SK-N-SH (cell line): ENCODE data around the gene BID. TPM values are rescaled to one million over a fixed set of nuclear protein-coding genes. Genes with fewer than 3 reads are reported as not detected.

Source experiments
- CTCF ChIA-PET: fragments of 300-600, 350-600 bp; formaldehyde crosslinking; extraction: SDS; loops from one replicate; lab custom pipeline; 2021; lab: Yijun Ruan, JAX
- POLR2A ChIA-PET: fragments of 350-600 bp; sonication (Branson Sonifier 250); formaldehyde crosslinking; extraction: SDS; loops from one replicate; lab custom pipeline; 2020; ENCODE audit warnings: antibody characterized with exemption, inconsistent platforms; lab: Yijun Ruan, JAX
- DNase-seq: peaks from one replicate; pipeline ENCODE4 v3.0.0; 2012
- H2AFZ ChIP-seq: fragments of 200-600 bp; sonication (generic); 2 replicates; pipeline ENCODE4 v1.8.1; 2016; ENCODE audit warnings: antibody characterized with exemption, mild to moderate bottlenecking, low read depth
- H3F3A ChIP-seq: fragments of 200-600 bp; sonication (generic); replicated peaks from 2 replicates; pipeline ENCODE3; 2016; ENCODE audit warnings: antibody characterized with exemption, mild to moderate bottlenecking; ENCODE audit not compliant: insufficient read depth
- H3K27ac ChIP-seq, 2 experiments: fragments of 200-500 bp in 1 of 2; fragments of 200-600 bp in 1 of 2; sonication (Bioruptor generic) in 1 of 2; sonication (generic), shearing (Covaris generic) in 1 of 2; 2 replicates each; pipeline versions ENCODE4 v1.5.1 to v1.6.1; 2014 to 2016; ENCODE audit warnings: low read depth in 2 of 2, inconsistent platforms in 1 of 2, low read length in 1 of 2, mild to moderate bottlenecking in 1 of 2, mixed read lengths in 1 of 2
- H3K27me3 ChIP-seq: fragments of 200-600 bp; sonication (generic), shearing (Covaris generic); 2 replicates; pipeline ENCODE4 v1.6.1; 2016; ENCODE audit warnings: mixed run types; ENCODE audit not compliant: insufficient read depth
- H3K36me3 ChIP-seq, 2 experiments: fragments of 200-500 bp in 1 of 2; fragments of 200-600 bp in 1 of 2; sonication (Bioruptor generic) in 1 of 2; sonication (generic) in 1 of 2; replicated peaks in 1 of 2; 2 replicates each; pipeline versions ENCODE3 to v1.5.1; 2014 to 2016; ENCODE audit warnings: low read length in 1 of 2, mild to moderate bottlenecking in 1 of 2; ENCODE audit not compliant: insufficient read depth in 2 of 2, control insufficient read depth in 1 of 2
- H3K4me1 ChIP-seq, 2 experiments: fragments of 200-500 bp in 1 of 2; fragments of 200-600 bp in 1 of 2; sonication (Bioruptor generic) in 1 of 2; sonication (generic), shearing (Covaris generic) in 1 of 2; 2 replicates each; pipeline versions ENCODE4 v1.5.1 to v1.6.1; 2014 to 2016; ENCODE audit warnings: low read depth in 1 of 2, low read length in 1 of 2, mixed run types in 1 of 2; ENCODE audit not compliant: insufficient read depth in 2 of 2, control insufficient read depth in 1 of 2
- H3K4me2 ChIP-seq: fragments of 200-600 bp; sonication (generic), shearing (Covaris generic); 2 replicates; pipeline ENCODE4 v1.6.1; 2017; ENCODE audit warnings: mixed run types
- H3K4me3 ChIP-seq, 2 experiments: fragments of 200-500 bp in 1 of 2; fragments of 200-600 bp in 1 of 2; sonication (Bioruptor generic) in 1 of 2; sonication (generic), shearing (Covaris generic) in 1 of 2; 2 replicates each; pipeline versions ENCODE4 v1.5.1 to v1.8.1; 2014 to 2016; ENCODE audit warnings: low read depth in 2 of 2, inconsistent platforms in 1 of 2, low read length in 1 of 2, mild to moderate bottlenecking in 1 of 2, mixed read lengths in 1 of 2, moderate library complexity in 1 of 2
- H3K79me2 ChIP-seq: fragments of 200-600 bp; sonication (generic); 2 replicates; pipeline ENCODE4 v1.8.1; 2017; ENCODE audit warnings: mild to moderate bottlenecking; ENCODE audit not compliant: insufficient read depth
- H3K9ac ChIP-seq: fragments of 200-600 bp; sonication (generic); 2 replicates; pipeline ENCODE4 v1.6.1; 2017; ENCODE audit warnings: mixed run types
- H3K9me2 ChIP-seq: fragments of 200-600 bp; sonication (generic); 2 replicates; pipeline ENCODE4 v1.6.1; 2017; ENCODE audit warnings: mixed run types
- H3K9me3 ChIP-seq: fragments of 200-600 bp; sonication (generic); 2 replicates; pipeline ENCODE4 v1.6.1; 2017; ENCODE audit warnings: mixed run types, mild to moderate bottlenecking, moderate library complexity
- H4K20me1 ChIP-seq: fragments of 200-600 bp; sonication (generic); 2 replicates; pipeline ENCODE4 v1.6.1; 2017; ENCODE audit warnings: mild to moderate bottlenecking, mixed run types; ENCODE audit not compliant: insufficient read depth
- CHD2 ChIP-seq: fragments of 150-350 bp; IDR thresholded peaks from 2 replicates; pipeline ENCODE4 v1.6.1; 2018; ENCODE audit warnings: low read length; ENCODE audit not compliant: partially characterized antibody
- JUND ChIP-seq: IDR thresholded peaks from 2 replicates; pipeline ENCODE4 v1.4.0; 2012
- SIN3A ChIP-seq: IDR thresholded peaks from 2 replicates; pipeline ENCODE4 v1.6.1; 2012; ENCODE audit warnings: low read depth, mild to moderate bottlenecking, low read length, moderate library complexity, borderline replicate concordance
- TEAD4 ChIP-seq: IDR thresholded peaks from 2 replicates; pipeline ENCODE4 v1.4.0; 2012; ENCODE audit warnings: mild to moderate bottlenecking, borderline replicate concordance; ENCODE audit not compliant: insufficient read depth
- YY1 ChIP-seq: IDR thresholded peaks from 2 replicates; pipeline ENCODE4 v1.4.0; 2012; ENCODE audit warnings: low read depth, mild to moderate bottlenecking
- WGBS: methylation state at CpG from one replicate; pipeline ENCODE4 v1.1.6; 2017; ENCODE audit warnings: low lambda C conversion rate; 5-methylcytosine and 5-hydroxymethylcytosine counted together
- polyA plus RNA-seq, 3 experiments: library from polyadenylated mRNA; depleted of rRNA; stranded (reverse); fragments of >200 nt; gene quantifications; 2 replicates each; pipeline ENCODE4 v1.2.3, GENCODE V29; 2012
- TF ChIP-seq, protein P1 (sequence below): IDR thresholded peaks from 2 replicates; pipeline ENCODE4 v1.6.1; 2012; ENCODE audit warnings: mild to moderate bottlenecking, low read depth, low read length, moderate library complexity
- TF ChIP-seq, protein P2 (sequence below): IDR thresholded peaks from 2 replicates; pipeline ENCODE4; 2012

Gene BID
- polyA plus RNA-seq, 1 of the 3 experiments (the other 2 are of a cell fraction), result 139 TPM

GRCh38 chr22:17818180-17818579 is 43.9 kb upstream of the BID start:
- H3K9me3 ChIP-seq, result no peaks in the 10 kb centered on the region
- H3K27me3 ChIP-seq, result no peaks in the 10 kb centered on the region
- no peak overlapping the region for H3K4me3 ChIP-seq
- no peak overlapping the region for H3K4me2 ChIP-seq
- H3F3A ChIP-seq, result no peaks in the 10 kb centered on the region
- no peak for DNase-seq
- no peak overlapping the region for H3K27ac ChIP-seq
- ChIA-PET POLR2A (no interaction called here), CTCF (interaction anchor here (1.2 to 3.7 kb wide), 4 partner anchors 11 to 258 kb away, joined by 3 to 19 read pairs (median 4); no protein-coding TSS in a partner anchor)
- H3K36me3 ChIP-seq, result peaks cover 0 to 74% of the 10 kb centered on the region in 2 experiments
- no peak overlapping the region for H2AFZ ChIP-seq
- WGBS, result 90% methylated on average over 14 of the region's 25 CpGs
- no peaks in the 10 kb centered on the region for H3K9me2 ChIP-seq
- H4K20me1 ChIP-seq, result no peaks in the 10 kb centered on the region
- no peak overlapping the region for H3K9ac ChIP-seq
- no peak for TF ChIP-seq SIN3A
- TF ChIP-seq, protein P1, sequence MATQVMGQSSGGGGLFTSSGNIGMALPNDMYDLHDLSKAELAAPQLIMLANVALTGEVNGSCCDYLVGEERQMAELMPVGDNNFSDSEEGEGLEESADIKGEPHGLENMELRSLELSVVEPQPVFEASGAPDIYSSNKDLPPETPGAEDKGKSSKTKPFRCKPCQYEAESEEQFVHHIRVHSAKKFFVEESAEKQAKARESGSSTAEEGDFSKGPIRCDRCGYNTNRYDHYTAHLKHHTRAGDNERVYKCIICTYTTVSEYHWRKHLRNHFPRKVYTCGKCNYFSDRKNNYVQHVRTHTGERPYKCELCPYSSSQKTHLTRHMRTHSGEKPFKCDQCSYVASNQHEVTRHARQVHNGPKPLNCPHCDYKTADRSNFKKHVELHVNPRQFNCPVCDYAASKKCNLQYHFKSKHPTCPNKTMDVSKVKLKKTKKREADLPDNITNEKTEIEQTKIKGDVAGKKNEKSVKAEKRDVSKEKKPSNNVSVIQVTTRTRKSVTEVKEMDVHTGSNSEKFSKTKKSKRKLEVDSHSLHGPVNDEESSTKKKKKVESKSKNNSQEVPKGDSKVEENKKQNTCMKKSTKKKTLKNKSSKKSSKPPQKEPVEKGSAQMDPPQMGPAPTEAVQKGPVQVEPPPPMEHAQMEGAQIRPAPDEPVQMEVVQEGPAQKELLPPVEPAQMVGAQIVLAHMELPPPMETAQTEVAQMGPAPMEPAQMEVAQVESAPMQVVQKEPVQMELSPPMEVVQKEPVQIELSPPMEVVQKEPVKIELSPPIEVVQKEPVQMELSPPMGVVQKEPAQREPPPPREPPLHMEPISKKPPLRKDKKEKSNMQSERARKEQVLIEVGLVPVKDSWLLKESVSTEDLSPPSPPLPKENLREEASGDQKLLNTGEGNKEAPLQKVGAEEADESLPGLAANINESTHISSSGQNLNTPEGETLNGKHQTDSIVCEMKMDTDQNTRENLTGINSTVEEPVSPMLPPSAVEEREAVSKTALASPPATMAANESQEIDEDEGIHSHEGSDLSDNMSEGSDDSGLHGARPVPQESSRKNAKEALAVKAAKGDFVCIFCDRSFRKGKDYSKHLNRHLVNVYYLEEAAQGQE, result peak; percentile 68; the same call in 1 of the 2 replicates
- TF ChIP-seq, all 33 proteins: peak for 1
- Histone ChIP-seq H3K4me1 (no peaks in the 10 kb centered on the region), H3K79me2 (no peaks in the 10 kb centered on the region)

DNA sequence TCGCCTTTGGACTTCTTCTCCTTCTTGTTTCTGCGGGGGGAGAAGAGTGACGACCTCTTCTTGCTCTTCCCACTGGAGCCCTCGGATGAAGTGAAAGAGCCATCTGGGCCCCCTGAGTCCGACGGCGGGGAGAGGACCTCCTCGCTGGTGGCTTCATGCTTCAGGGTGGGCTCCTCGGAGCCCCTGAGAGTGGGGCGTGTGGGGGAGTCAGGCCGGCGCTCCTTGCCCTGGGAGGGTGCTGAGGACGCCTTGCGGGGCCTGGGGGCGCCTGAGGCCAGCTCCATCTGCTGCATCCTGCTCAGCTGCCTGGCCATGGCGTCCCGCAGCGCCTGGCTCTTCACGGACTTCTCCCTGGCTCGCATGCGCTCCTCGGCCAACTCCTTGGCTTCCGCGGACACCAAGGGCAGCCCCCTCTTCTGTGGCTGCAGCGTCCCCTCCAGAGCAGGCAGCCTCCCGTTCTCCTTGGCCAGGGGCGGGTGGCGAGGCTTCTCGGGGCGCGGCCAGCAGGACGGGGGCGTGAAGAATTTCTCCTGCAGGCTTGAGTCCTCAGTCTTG is 43.3 kb upstream of the BID start:
- ChIA-PET CTCF (interaction anchor here (1.3 to 3.7 kb wide), 3 partner anchors 12 to 259 kb away, joined by 3 to 19 read pairs (median 4); no protein-coding TSS in a partner anchor), POLR2A (no interaction called here)
- Histone ChIP-seq H3K9me3 (no peaks in the 10 kb centered on the region), H3K4me3 (no peak overlapping the region), H3K27me3 (no peaks in the 10 kb centered on the region), H3K79me2 (no peaks in the 10 kb centered on the region), H3K9me2 (no peaks in the 10 kb centered on the region), H3K4me2 (no peak overlapping the region), H3K4me1 (no peaks in the 10 kb centered on the region), H3K27ac (no peak overlapping the region), H4K20me1 (no peaks in the 10 kb centered on the region), H3K9ac (no peak overlapping the region), H2AFZ (no peak overlapping the region), H3F3A (no peaks in the 10 kb centered on the region), H3K36me3 (peaks cover 0 to 74% of the 10 kb centered on the region in 2 experiments)
- no peak for DNase-seq
- WGBS, result 95% methylated on average over 15 of the region's 33 CpGs
- no peak for TF ChIP-seq TEAD4
- no peak for TF ChIP-seq CHD2
- TF ChIP-seq YY1, result no peak
- TF ChIP-seq, protein P2, sequence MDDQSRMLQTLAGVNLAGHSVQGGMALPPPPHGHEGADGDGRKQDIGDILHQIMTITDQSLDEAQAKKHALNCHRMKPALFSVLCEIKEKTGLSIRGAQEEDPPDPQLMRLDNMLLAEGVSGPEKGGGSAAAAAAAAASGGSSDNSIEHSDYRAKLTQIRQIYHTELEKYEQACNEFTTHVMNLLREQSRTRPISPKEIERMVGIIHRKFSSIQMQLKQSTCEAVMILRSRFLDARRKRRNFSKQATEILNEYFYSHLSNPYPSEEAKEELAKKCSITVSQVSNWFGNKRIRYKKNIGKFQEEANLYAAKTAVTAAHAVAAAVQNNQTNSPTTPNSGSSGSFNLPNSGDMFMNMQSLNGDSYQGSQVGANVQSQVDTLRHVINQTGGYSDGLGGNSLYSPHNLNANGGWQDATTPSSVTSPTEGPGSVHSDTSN, result no peak
- TF ChIP-seq JUND, result no peak
